Pancreas (tissue), 10 donors: ENCODE results near the gene TLCD3B. TPM values are rescaled to one million over a fixed set of nuclear protein-coding genes. Genes with fewer than 3 reads are reported as not detected.

Source experiments
- ATAC-seq, 4 donors: fragments of 200-7000 bp; cut with Tn5 transposase; one replicate each; pipeline versions ENCODE4 v1.8.0 to v1.9.1; 2020; ENCODE audit warnings: mild to moderate bottlenecking in 4 of 4, moderate library complexity in 4 of 4
- DNase-seq, 6 donors: peaks; one replicate each; pipeline ENCODE4 v3.0.0-alpha.2; 2020
- FAIRE-seq: peaks from 2 replicates; lab custom pipeline; 2012; peaks lifted over from hg19 to GRCh38; lab: Jason Lieb, UNC
- H3K27ac ChIP-seq, 4 donors: fragments of 200-600 bp; sonication (generic); 1 replicate in 3 of 4; 2 replicates in 1 of 4; pipeline versions ENCODE4 v1.5.0 to v1.8.0; 2020
- H3K27me3 ChIP-seq, 4 donors: fragments of 200-600 bp; one replicate each; pipeline ENCODE4 v1.8.0; 2021
- H3K36me3 ChIP-seq, 3 donors: fragments of 200-600 bp; sonication (generic) in 1 of 3; one replicate each; pipeline versions ENCODE4 v1.5.0 to v1.8.0; 2020 to 2021
- H3K4me1 ChIP-seq, 3 donors: fragments of 200-600 bp; one replicate each; pipeline ENCODE4 v1.8.0; 2021
- H3K4me3 ChIP-seq, 4 donors: fragments of 200-600 bp; sonication (generic) in 2 of 4; one replicate each; pipeline versions ENCODE4 v1.5.0 to v1.8.0; 2020 to 2021
- H3K9me3 ChIP-seq, 4 donors: fragments of 200-600 bp; one replicate each; pipeline ENCODE4 v1.8.0; 2021
- CTCF ChIP-seq, 4 donors: fragments of 200-600 bp; sonication (generic) in 3 of 4; IDR thresholded peaks; one replicate each; pipeline versions ENCODE4 v1.5.0 to v1.8.0; 2021; ENCODE audit warnings: antibody characterized with exemption in 4 of 4
- WGBS, 2 donors: extraction: QIAGEN DNeasy Blood & Tissue Kit; methylation state at CpG; one replicate each; pipeline ENCODE4 v1.1.7; 2013; 5-methylcytosine and 5-hydroxymethylcytosine counted together
- intact Hi-C, 3 donors: fragments of 100-400 bp; cut with DNase I; formaldehyde crosslinking; loops; one replicate each; pipeline versions ENCODE4 v1.11.1 to v1.14.2; 2022
- polyA plus RNA-seq, 2 donors: library from polyadenylated mRNA; stranded (reverse); fragments of 200-250 nt; gene quantifications; one replicate each; pipeline ENCODE4 v1.2.3, GENCODE V29; 2013
- total RNA-seq, 6 donors: library from RNA; stranded (reverse); fragmentation: NEBNext Ultra II Directional in 4 of 6; extraction: Animal tissue kit (Norgen Biotek cat#: 25700) in 4 of 6; gene quantifications; one replicate each; pipeline versions ENCODE4 v1.2.1 to v1.2.4, GENCODE V29; 2021 to 2023
- donor health status: healthy with polysubstance abuse.
- donor health status: DM: no; HTN: no; CAD: no; lungs with moderate emphysema.
- donor health status: DM: no; HTN: no; CAD: no.
- donor health status: control.
- donor health status: control.
- donor health status: Bipolar disorder and iron deficiency.
- donor health status: DM: yes; HTN: yes; CAD: no.
- donor health status: DM: no; HTN: no; CAD: no.
- donor health status: DM: no; HTN: no; CAD: no.
- donor health status: DM: yes; HTN: yes; CAD: no.

Gene TLCD3B
- total and polyA plus RNA-seq, 8 donors: 0.20 to 2.1 (median 0.28) TPM; not detected in 3

GRCh38 chr16:30030011-30030685 lies 923 bp downstream of the TLCD3B start:
- Histone ChIP-seq H3K9me3 (no peaks in the 10 kb centered on the region), H3K36me3 (no peaks in the 10 kb centered on the region), H3K27me3 (peaks cover 0 to 19% (median 2%) of the 10 kb centered on the region in 4 donors), H3K4me1 (peaks cover 0 to 5% (median 0%) of the 10 kb centered on the region in 3 donors), H3K4me3 (no peak overlapping the region), H3K27ac (no peak overlapping the region)
- FAIRE-seq: no peak
- intact Hi-C loops: no loop called here
- no peak for ATAC-seq
- WGBS, 2 donors: 27 to 29% methylated on average over 23 of the region's 23 CpGs
- TF ChIP-seq CTCF (IDR thresholded peaks at IDR 0.05): no peak
- no peak for DNase-seq

- 18 to 23% methylated on average over 18 of the region's 18 CpGs for WGBS, 2 donors
- intact Hi-C loops: no loop called here
- no peak overlapping the region for H3K4me3 ChIP-seq
- no peak overlapping the region for H3K27ac ChIP-seq
- DNase-seq: no peak
- no peak for FAIRE-seq
- no peaks in the 10 kb centered on the region for H3K36me3 ChIP-seq
- peaks cover 0 to 18% (median 1%) of the 10 kb centered on the region in 4 donors for H3K27me3 ChIP-seq
- no peaks in the 10 kb centered on the region for H3K9me3 ChIP-seq
- peak in 3 of 4 donors; percentile 30 to 69 (median 53) for ATAC-seq
- H3K4me1 ChIP-seq: peaks cover 0 to 5% (median 0%) of the 10 kb centered on the region in 3 donors
- no peak for TF ChIP-seq CTCF (IDR thresholded peaks at IDR 0.05)
Observed at GRCh38 chr16:30028438-30029076, 2.5 kb downstream of the TLCD3B start.

GRCh38 chr16:30027588-30028437 lies 3.3 kb downstream of the TLCD3B start:
- H3K27me3 ChIP-seq: peaks cover 0 to 11% (median 0%) of the 10 kb centered on the region in 4 donors

GRCh38 chr16:30026449-30026848 lies 4.6 kb downstream of the TLCD3B start:
- peaks cover 0 to under 1% (median 0%) of the 10 kb centered on the region in 4 donors for H3K27me3 ChIP-seq
- no peak overlapping the region for H3K27ac ChIP-seq
- ATAC-seq (no peak), DNase-seq (peak in 1 of 6 donors; percentile 61), FAIRE-seq (no peak)
- H3K4me3 ChIP-seq: no peak overlapping the region
- no peaks in the 10 kb centered on the region for H3K9me3 ChIP-seq
- no peaks in the 10 kb centered on the region for H3K36me3 ChIP-seq
- TF ChIP-seq CTCF (IDR thresholded peaks at IDR 0.05): no peak
- H3K4me1 ChIP-seq: peaks cover 0 to 5% (median 0%) of the 10 kb centered on the region in 3 donors
- intact Hi-C loops: no loop called here
- 69 to 81% methylated on average over 18 of the region's 18 CpGs for WGBS, 2 donors

More at GRCh38 chr16:30027588-30028437, 3.3 kb downstream of the TLCD3B start:
- intact Hi-C loops: no loop called here
- no peak overlapping the region for H3K27ac ChIP-seq
- FAIRE-seq (no peak), ATAC-seq (no peak), DNase-seq (no peak)
- no peak for TF ChIP-seq CTCF (IDR thresholded peaks at IDR 0.05)
- no peaks in the 10 kb centered on the region for H3K36me3 ChIP-seq
- WGBS, 2 donors: 45 to 48% methylated on average over 13 of the region's 13 CpGs
- peaks cover 0 to 5% (median 0%) of the 10 kb centered on the region in 3 donors for H3K4me1 ChIP-seq
- no peaks in the 10 kb centered on the region for H3K9me3 ChIP-seq
- no peak overlapping the region for H3K4me3 ChIP-seq
